Measurements from ENCODE around the gene TMEM184B.
"Not testable (repeated sequence)": the region's sequence is repeated elsewhere in the genome, so short reads cannot be mapped to it uniquely, and the experiment has no call there.

Gene TMEM184B

DNA sequence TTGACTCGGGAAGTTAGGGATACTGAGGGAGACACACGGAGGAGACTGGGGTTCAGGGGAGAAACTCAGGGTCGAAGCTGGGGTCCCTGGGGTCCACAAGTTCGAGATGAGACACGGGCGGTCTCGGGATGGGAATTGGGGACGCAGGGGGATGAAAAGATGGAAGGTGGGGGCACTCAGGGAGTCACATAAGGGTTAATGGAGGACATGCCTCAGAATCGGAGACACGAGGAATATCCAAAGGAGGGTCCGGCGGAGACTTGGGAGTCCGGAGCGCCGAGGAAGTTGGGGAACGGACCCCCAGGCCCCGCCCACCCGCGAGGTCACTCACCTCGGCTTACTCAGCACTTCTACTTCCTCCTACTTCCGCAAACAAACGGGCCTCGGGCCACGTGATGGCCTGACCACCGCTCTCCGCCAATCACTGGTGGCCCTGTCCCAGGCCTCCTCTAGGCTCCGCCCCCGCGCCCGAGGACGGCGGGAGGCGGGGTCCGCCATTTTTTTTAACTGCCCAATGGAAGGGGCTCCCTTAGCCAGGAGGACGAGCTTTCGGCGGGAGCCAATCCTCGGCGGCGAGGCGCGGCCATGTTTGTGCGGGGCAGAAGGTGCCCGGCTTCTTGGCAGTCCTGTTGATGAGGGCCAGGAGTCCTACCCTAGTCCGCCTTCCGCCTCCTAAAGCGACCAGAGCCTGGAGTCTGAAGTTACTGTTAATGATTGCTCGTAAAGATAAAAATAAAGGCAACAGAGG is 91.2 kb downstream of the TMEM184B start, which contains the start of gene PLA2G6:
PLA2G6 (minus strand) TSS at position 378 of the 748 bp plus-strand sequence. CDS start 12,404 bp downstream, outside the sequence.
- DNase-seq (ENCODE audit: low spot score), result peak; percentile 99

DNA sequence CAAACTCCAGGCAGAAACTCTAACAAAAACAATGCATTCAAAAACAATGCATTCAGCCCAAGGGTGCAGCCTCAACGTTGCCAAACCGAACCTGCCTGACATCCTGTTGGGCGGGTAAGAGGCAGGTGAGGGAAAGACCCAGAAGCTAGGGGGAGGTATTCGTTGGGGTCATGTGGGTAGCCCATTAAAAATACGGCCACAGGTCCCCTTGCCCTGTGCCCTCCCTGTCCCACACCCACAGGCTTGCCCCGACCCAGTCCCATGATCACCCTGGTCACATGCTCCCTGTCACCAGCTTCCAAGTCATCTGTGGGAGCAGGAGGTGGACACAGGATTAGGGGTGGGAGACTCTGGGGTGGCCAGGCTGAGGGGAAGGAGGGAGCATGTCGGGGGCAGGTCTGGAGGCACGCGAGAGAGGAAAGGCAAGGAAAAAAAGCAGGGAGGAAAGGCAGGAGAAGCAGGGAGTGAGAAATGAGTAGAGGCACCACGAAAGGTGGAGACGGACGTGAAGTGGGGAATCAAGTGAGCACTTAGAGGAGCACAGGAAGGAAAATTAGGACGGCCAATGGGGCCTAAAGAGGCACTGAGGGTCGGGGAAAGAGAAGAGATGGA is 91.9 kb downstream of the TMEM184B start:
- no peak for DNase-seq (ENCODE audit: low spot score)

DNA sequence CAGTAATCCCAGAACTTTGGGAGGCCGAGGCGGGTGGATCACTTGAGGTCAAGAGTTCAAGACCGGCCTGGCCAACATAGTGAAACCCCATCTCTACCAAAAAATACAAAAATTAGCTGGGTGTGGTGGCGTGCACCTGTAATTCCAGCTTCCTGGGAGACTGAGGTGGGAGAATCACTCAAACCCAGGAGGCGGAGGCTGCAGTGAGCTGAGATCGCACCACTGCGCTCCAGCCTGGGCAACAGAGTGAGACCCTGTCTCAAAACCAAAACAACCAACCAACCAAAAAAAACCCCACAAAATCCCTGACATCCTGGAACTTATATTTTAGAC is 94.2 kb downstream of the TMEM184B start:
- not testable (repeated sequence) for DNase-seq (ENCODE audit: low spot score)

GRCh38 chr22:38177926-38178604 is 94.7 kb downstream of the TMEM184B start:
- peak; percentile 84 for DNase-seq (ENCODE audit: low spot score)

DNA sequence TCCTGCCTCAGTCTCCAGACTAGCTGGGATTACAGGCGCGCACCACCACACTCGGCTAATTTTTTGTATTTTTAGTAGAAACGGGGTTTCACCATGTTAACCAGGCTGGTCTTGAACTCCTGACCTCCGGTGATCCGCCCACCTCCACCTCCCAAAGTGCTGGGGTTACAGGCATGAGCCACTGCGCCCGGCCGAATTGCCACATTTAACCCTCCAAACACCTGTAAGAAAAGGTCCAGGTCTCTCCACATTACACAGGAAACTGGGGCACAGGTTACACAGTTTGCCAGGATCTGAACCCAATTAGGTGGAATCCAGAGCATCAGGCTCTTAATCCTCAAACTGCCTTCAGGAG is 95.3 kb downstream of the TMEM184B start:
- DNase-seq (ENCODE audit: low spot score), result not testable (repeated sequence)

- no peak for DNase-seq (ENCODE audit: low spot score)
Observed at GRCh38 chr22:38177044-38177443, 95.8 kb downstream of the TMEM184B start.

DNA sequence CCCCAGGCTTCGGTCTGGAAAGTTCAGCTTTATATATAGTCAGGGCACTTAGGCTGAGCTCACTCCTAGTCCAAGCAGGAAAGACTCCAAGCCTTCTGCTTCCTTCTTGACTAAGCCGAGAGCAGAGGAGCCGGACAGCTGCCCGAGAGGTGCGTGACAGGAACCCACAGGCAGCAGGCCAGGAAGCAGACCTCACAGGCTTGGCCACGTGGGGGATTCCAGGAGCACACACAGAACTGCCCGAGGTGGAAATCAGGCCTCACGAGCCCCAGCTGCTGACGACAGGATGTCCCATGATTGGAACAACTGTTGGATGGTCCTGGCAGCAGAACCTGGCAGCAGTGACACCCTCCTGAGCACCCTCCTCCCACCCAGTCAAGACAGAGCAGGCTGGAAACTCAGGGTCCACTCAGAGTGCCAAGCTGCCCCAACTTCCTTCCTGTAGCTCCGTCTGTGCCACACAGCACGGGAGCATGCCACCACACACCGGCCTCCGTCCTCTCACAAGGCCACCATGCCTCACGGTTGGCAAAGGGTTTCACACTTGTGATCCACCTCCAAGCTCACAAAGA is 96.6 kb downstream of the TMEM184B start:
- peak; percentile 43 for DNase-seq (ENCODE audit: low spot score)

GRCh38 chr22:38175206-38176118 is 97.3 kb downstream of the TMEM184B start:
- DNase-seq (ENCODE audit: low spot score), result no peak

GRCh38 chr22:38174626-38175025 is 98.2 kb downstream of the TMEM184B start:
- no peak for DNase-seq (ENCODE audit: low spot score)

GRCh38 chr22:38173641-38173906 is 99.2 kb downstream of the TMEM184B start:
- no peak for DNase-seq (ENCODE audit: low spot score)

- no peak for DNase-seq (ENCODE audit: low spot score)
Observed at GRCh38 chr22:38172832-38173640, 99.8 kb downstream of the TMEM184B start.

- no peak for DNase-seq (ENCODE audit: low spot score)
Observed at GRCh38 chr22:38171927-38172831, 100.6 kb downstream of the TMEM184B start.

- no peak for DNase-seq (ENCODE audit: low spot score)
Observed at GRCh38 chr22:38170469-38170868, 102.3 kb downstream of the TMEM184B start.

Data from GM03348 (cell line).